ENCODE measurements around the gene CBX5. TPM values are rescaled to one million over a fixed set of nuclear protein-coding genes. Genes with fewer than 3 reads are reported as not detected.

CBX5 gene
- total RNA-seq, 1 experiment from 2014 or later: 85.5 TPM

DNA sequence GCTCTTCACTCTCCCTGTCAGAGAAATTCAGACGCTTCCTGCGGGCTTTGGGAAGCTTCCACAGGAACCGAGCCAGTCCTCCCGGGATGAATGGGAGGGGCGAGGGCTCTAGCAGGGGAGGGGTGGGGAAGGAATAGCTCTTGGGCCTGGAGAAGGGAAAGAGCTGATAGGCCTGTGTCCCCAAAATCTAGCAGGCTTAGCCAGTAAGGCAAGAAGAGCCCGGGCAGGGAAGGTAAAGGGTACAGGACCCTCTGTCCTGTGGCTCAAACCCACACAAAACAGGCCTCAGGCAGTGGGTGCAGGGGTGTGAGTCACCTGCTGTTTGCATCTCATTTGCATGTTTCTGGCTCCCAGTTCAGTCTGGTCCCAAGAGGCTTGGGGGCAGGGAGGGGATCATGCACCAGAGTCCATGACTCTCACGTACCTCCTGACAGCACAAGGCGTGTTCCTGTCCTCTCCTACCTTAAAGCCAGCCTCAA is 82.5 kb downstream of the CBX5 start:
- Histone ChIP-seq H3K36me3 (ENCODE audit: control insufficient read depth, insufficient read depth, low read length) (no peaks in the 10 kb centered on the region), H3K27me3 (replicated peaks; ENCODE audit: control insufficient read depth, insufficient read depth, low read length) (no peaks in the 10 kb centered on the region), H3K4me1 (peaks cover 11% of the 10 kb centered on the region), H3K4me3 (ENCODE audit: low read depth, low read length) (no peak overlapping the region), H3K9me3 (no peaks in the 10 kb centered on the region)
- H3K4me3 Mint-ChIP-seq (ENCODE audit: unreplicated experiment): no peak overlapping the region
- no peaks in the 10 kb centered on the region for H3K36me3 Mint-ChIP-seq (ENCODE audit: insufficient read depth, unreplicated experiment)
- intact Hi-C loops (cut with micrococcal nuclease; ENCODE audit: unreplicated experiment): no loop called here
- BruUV-seq (replicated peaks): no TSS peak
- POLR2A ChIA-PET: interaction anchor here (0.6 kb wide), 1 partner anchor 403 kb away, joined by 3 read pairs; no protein-coding TSS in a partner anchor
- no peaks in the 10 kb centered on the region for H3K27me3 Mint-ChIP-seq (ENCODE audit: insufficient read depth, unreplicated experiment)
- H3K9me3 Mint-ChIP-seq (ENCODE audit: unreplicated experiment): no peaks in the 10 kb centered on the region
- peaks cover 17% of the 10 kb centered on the region for H3K4me1 Mint-ChIP-seq (ENCODE audit: low read depth, unreplicated experiment)
- no peak for DNase-seq
- CTCF ChIA-PET: interaction anchor here (1.0 to 1.1 kb wide), 2 partner anchors 165 to 166 kb away, joined by 5 read pairs; no protein-coding TSS in a partner anchor
- peak overlapping the region; percentile 50 for H3K27ac Mint-ChIP-seq (ENCODE audit: unreplicated experiment)
- no peak for TF ChIP-seq CTCF (IDR thresholded peaks at IDR 0.05; ENCODE audit: insufficient read depth in 1 of 2, low read depth in 1 of 2, low read length in 1 of 2, severe bottlenecking in 1 of 2, unreplicated experiment in 1 of 2)

- Mint-ChIP-seq H3K36me3 (ENCODE audit: insufficient read depth, unreplicated experiment) (no peaks in the 10 kb centered on the region), H3K4me3 (ENCODE audit: unreplicated experiment) (no peak overlapping the region), H3K27ac (ENCODE audit: unreplicated experiment) (no peak overlapping the region), H3K9me3 (ENCODE audit: unreplicated experiment) (no peaks in the 10 kb centered on the region), H3K4me1 (ENCODE audit: low read depth, unreplicated experiment) (peaks cover 22% of the 10 kb centered on the region), H3K27me3 (ENCODE audit: insufficient read depth, unreplicated experiment) (no peaks in the 10 kb centered on the region)
- H3K4me3 ChIP-seq (ENCODE audit: low read depth, low read length): no peak overlapping the region
- BruUV-seq (replicated peaks): no TSS peak
- no peaks in the 10 kb centered on the region for H3K36me3 ChIP-seq (ENCODE audit: control insufficient read depth, insufficient read depth, low read length)
- DNase-seq: no peak
- H3K4me1 ChIP-seq: peaks cover 11% of the 10 kb centered on the region
- ChIA-PET POLR2A (interaction anchor here (0.6 kb wide), 1 partner anchor 403 kb away, joined by 3 read pairs; no protein-coding TSS in a partner anchor), CTCF (no interaction called here)
- intact Hi-C loops (cut with micrococcal nuclease; ENCODE audit: unreplicated experiment): no loop called here
- TF ChIP-seq CTCF (IDR thresholded peaks at IDR 0.05; ENCODE audit: insufficient read depth in 1 of 2, low read depth in 1 of 2, low read length in 1 of 2, severe bottlenecking in 1 of 2, unreplicated experiment in 1 of 2): no peak
- no peaks in the 10 kb centered on the region for H3K27me3 ChIP-seq (replicated peaks; ENCODE audit: control insufficient read depth, insufficient read depth, low read length)
- H3K9me3 ChIP-seq: no peaks in the 10 kb centered on the region
Measured at GRCh38 chr12:54197010-54197409, 82.9 kb downstream of the CBX5 start.

DNA sequence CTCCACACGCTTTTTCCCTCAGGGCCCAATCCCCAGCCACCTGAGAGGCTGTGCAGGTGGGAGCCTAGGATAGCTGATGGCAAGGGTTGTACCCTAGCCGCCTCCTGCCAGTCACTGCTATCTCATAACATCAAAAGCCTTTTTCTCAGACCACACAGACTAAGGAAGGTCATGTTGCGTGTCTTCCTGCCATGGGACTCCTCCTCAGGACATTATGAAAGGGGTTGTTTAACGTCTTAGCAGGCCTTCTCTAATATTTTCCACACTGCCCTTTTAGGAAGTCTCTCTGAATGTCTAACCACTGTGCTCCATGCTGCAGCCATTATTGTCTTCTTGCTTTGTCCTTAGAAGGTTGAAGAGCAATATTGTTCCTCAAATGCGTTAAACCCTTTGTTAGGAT is 83.5 kb downstream of the CBX5 start:
- CTCF ChIA-PET: no interaction called here
- H3K36me3 Mint-ChIP-seq (ENCODE audit: insufficient read depth, unreplicated experiment): no peaks in the 10 kb centered on the region
- H3K27me3 Mint-ChIP-seq (ENCODE audit: insufficient read depth, unreplicated experiment): no peaks in the 10 kb centered on the region
- no TSS peak for BruUV-seq (replicated peaks)
- Histone ChIP-seq H3K27me3 (replicated peaks; ENCODE audit: control insufficient read depth, insufficient read depth, low read length) (no peaks in the 10 kb centered on the region), H3K9me3 (no peaks in the 10 kb centered on the region), H3K4me3 (ENCODE audit: low read depth, low read length) (no peak overlapping the region), H3K4me1 (peaks cover 12% of the 10 kb centered on the region), H3K36me3 (ENCODE audit: control insufficient read depth, insufficient read depth, low read length) (no peaks in the 10 kb centered on the region)
- TF ChIP-seq CTCF (IDR thresholded peaks at IDR 0.05; ENCODE audit: insufficient read depth in 1 of 2, low read depth in 1 of 2, low read length in 1 of 2, severe bottlenecking in 1 of 2, unreplicated experiment in 1 of 2): no peak
- intact Hi-C loops (cut with micrococcal nuclease; ENCODE audit: unreplicated experiment): no loop called here
- no peaks in the 10 kb centered on the region for H3K9me3 Mint-ChIP-seq (ENCODE audit: unreplicated experiment)
- POLR2A ChIA-PET: interaction anchor here (0.5 kb wide), 1 partner anchor 187 kb away, joined by 3 read pairs; the partner anchor contains the start of gene HOXC8
- no peak for DNase-seq
- no peak overlapping the region for H3K27ac Mint-ChIP-seq (ENCODE audit: unreplicated experiment)
- peaks cover 22% of the 10 kb centered on the region for H3K4me1 Mint-ChIP-seq (ENCODE audit: low read depth, unreplicated experiment)
- H3K4me3 Mint-ChIP-seq (ENCODE audit: unreplicated experiment): no peak overlapping the region
